Measurements from ENCODE around the gene POC1A. TPM values are rescaled to one million over a fixed set of nuclear protein-coding genes. Genes with fewer than 3 reads are reported as not detected.

The POC1A gene
- total RNA-seq, 2 experiments from 2014 or later = 0.22 to 0.39 TPM

- Histone ChIP-seq H3K27me3 (ENCODE audit: control insufficient read depth in 1 of 2, insufficient read depth in 2 of 2, low read length in 2 of 2) (no peaks in the 10 kb centered on the region), H3K4me1 (ENCODE audit: insufficient read depth, low read length) (peaks cover 17% of the 10 kb centered on the region), H3K9me3 (ENCODE audit: control insufficient read depth in 1 of 2, insufficient read depth in 1 of 2, low read length in 2 of 2) (no peaks in the 10 kb centered on the region), H3K27ac (ENCODE audit: low read depth in 1 of 2, low read length in 2 of 2) (no peak overlapping the region), H3K36me3 (ENCODE audit: insufficient read depth, low read length) (no peaks in the 10 kb centered on the region), H3K4me3 (ENCODE audit: low read length) (no peak overlapping the region)
- ChIA-PET CTCF (no interaction called here), POLR2A (interaction anchor here (1.0 kb wide), 1 partner anchor 8 kb away, joined by 4 read pairs; no protein-coding TSS in a partner anchor)
- Mint-ChIP-seq H3K36me3 (ENCODE audit: low read depth) (peaks cover 6% of the 10 kb centered on the region), H3K9me3 (no peaks in the 10 kb centered on the region), H3K27me3 (no peaks in the 10 kb centered on the region), H3K27ac (no peak overlapping the region), H3K4me3 (no peak overlapping the region), H3K4me1 (ENCODE audit: low read depth) (peaks cover 11% of the 10 kb centered on the region)
- no peak for DNase-seq
- TF ChIP-seq CTCF (IDR thresholded peaks at IDR 0.05) = no peak
- no peak for ATAC-seq (ENCODE audit: poor library complexity)
- intact Hi-C loops (cut with DNase I, micrococcal nuclease) = no loop called here
These were observed 92.9 kb downstream of the POC1A start for GRCh38 chr3:52061121-52061910.

GRCh38 chr3:52059781-52060180 is 94.4 kb downstream of the POC1A start:
- Histone ChIP-seq H3K4me1 (ENCODE audit: insufficient read depth, low read length) (peaks cover 19% of the 10 kb centered on the region), H3K36me3 (ENCODE audit: insufficient read depth, low read length) (no peaks in the 10 kb centered on the region), H3K9me3 (ENCODE audit: control insufficient read depth in 1 of 2, insufficient read depth in 1 of 2, low read length in 2 of 2) (no peaks in the 10 kb centered on the region), H3K27ac (ENCODE audit: low read depth in 1 of 2, low read length in 2 of 2) (no peak overlapping the region), H3K27me3 (ENCODE audit: control insufficient read depth in 1 of 2, insufficient read depth in 2 of 2, low read length in 2 of 2) (no peaks in the 10 kb centered on the region), H3K4me3 (ENCODE audit: low read length) (no peak overlapping the region)
- Mint-ChIP-seq H3K4me3 (no peak overlapping the region), H3K27me3 (no peaks in the 10 kb centered on the region), H3K36me3 (ENCODE audit: low read depth) (peaks cover 6% of the 10 kb centered on the region), H3K9me3 (no peaks in the 10 kb centered on the region), H3K27ac (no peak overlapping the region), H3K4me1 (ENCODE audit: low read depth) (peaks cover 12% of the 10 kb centered on the region)
- intact Hi-C loops (cut with DNase I, micrococcal nuclease) = loop anchor here in 1 of 2 experiments (2.0 to 5.0 kb wide), 5 partner anchors 63 to 478 kb away; partner anchors contain the start of genes ALAS1, PARP3, TEX264 and UQCC5
- ATAC-seq (ENCODE audit: poor library complexity) = no peak
- ChIA-PET CTCF (interaction anchor here (0.6 kb wide), 1 partner anchor 626 kb away, joined by 3 read pairs; no protein-coding TSS in a partner anchor), POLR2A (no interaction called here)
- no peak for DNase-seq
- TF ChIP-seq CTCF (IDR thresholded peaks at IDR 0.05) = no peak

GRCh38 chr3:52057812-52058495 is 96.3 kb downstream of the POC1A start:
- H3K36me3 Mint-ChIP-seq (ENCODE audit: low read depth) = peaks cover 24% of the 10 kb centered on the region
- Histone ChIP-seq H3K27ac (ENCODE audit: low read depth in 1 of 2, low read length in 2 of 2) (peak overlapping the region; percentile 66 to 69), H3K27me3 (ENCODE audit: control insufficient read depth in 1 of 2, insufficient read depth in 2 of 2, low read length in 2 of 2) (no peaks in the 10 kb centered on the region), H3K4me3 (ENCODE audit: low read length) (peak overlapping the region; percentile 42), H3K4me1 (ENCODE audit: insufficient read depth, low read length) (peaks cover 37% of the 10 kb centered on the region), H3K36me3 (ENCODE audit: insufficient read depth, low read length) (no peaks in the 10 kb centered on the region), H3K9me3 (ENCODE audit: control insufficient read depth in 1 of 2, insufficient read depth in 1 of 2, low read length in 2 of 2) (no peaks in the 10 kb centered on the region)
- H3K4me3 Mint-ChIP-seq = peak overlapping the region; percentile 94
- POLR2A ChIA-PET = interaction anchor here (0.6 to 3.4 kb wide), 11 partner anchors 9 to 164 kb away, joined by 3 to 35 read pairs (median 6); partner anchors contain the start of genes ABHD14A, ABHD14B, ACY1 and ALAS1
- H3K27ac Mint-ChIP-seq = peak overlapping the region; percentile 98
- CTCF ChIA-PET = interaction anchor here (1.2 to 1.6 kb wide), 4 partner anchors 62 to 116 kb away, joined by 4 to 10 read pairs (median 6); partner anchors contain the start of genes ACY1, PARP3, RPL29 and RRP9
- ATAC-seq (ENCODE audit: poor library complexity) (no peak), DNase-seq (peak in 2 of 14 experiments; percentile 4 to 39)
- peaks cover 30% of the 10 kb centered on the region for H3K4me1 Mint-ChIP-seq (ENCODE audit: low read depth)
- intact Hi-C loops (cut with DNase I, micrococcal nuclease) = loop anchor here (1.0 to 5.0 kb wide), 7 partner anchors 61 to 479 kb away; partner anchors contain the start of genes PARP3 (in 2 of the 2), POC1A (in 2 of the 2), ALAS1 (in 1 of the 2) and TEX264 (in 1 of the 2)
- H3K9me3 Mint-ChIP-seq = no peaks in the 10 kb centered on the region
- no peaks in the 10 kb centered on the region for H3K27me3 Mint-ChIP-seq
- TF ChIP-seq CTCF (IDR thresholded peaks at IDR 0.05) = no peak

All from CD4-positive, alpha-beta T cell (primary cell).